ENCODE measurements around the gene DOCK2.
A peak's percentile ranks its signal among the peaks of the same experiment; 100 is the strongest.
"Not testable (repeated sequence)": the region's sequence is repeated elsewhere in the genome, so short reads cannot be mapped to it uniquely, and the experiment has no call there.

The DOCK2 gene

DNA sequence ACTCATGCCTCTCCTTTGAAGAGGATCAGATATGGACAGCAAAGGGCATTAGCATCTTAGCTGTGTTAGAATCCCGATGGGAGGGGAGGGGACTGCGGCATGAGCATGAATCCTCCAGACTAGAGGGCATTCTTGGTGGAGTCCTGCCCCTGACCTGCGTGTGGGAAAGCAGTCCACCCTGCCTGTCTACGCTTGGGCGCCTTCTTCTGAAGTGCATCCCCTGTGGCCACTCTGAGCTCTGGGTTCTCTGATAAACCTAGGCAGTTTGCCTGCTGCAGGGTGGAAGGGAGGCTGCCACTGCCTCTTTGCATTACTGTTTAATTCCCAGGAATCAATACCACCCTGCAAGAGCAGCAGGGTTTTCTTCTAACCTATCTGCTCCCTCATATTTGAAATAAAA, 173.9 kb downstream of the DOCK2 start:
- intact Hi-C loops (cut with micrococcal nuclease): no loop called here

DNA sequence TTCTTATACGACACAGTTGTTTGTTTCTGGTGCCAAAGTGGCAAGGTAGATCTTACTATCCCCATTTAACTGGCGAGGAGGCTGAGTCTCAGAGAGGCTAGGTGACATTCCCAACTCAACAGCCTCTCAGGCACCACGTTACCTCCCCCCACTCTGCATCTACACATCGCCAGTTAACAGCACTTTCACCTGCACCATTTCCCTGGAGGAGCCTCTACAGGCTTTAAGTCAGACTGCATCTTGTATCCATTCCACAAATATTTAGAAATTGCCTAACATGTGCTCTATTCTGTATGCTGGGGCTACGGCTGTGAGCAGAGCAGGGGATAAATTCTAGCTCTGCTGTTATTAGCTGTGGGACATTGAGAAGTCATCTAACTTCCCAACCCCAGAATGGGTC, 174.6 kb downstream of the DOCK2 start:
- Mint-ChIP-seq H3K27ac (no peak overlapping the region), H3K36me3 (ENCODE audit: low read depth) (peaks cover 85% of the 10 kb centered on the region)
- intact Hi-C loops (cut with micrococcal nuclease): no loop called here

More for the DNA sequence above, 173.9 kb downstream of the DOCK2 start:
- Mint-ChIP-seq H3K27me3 (no peaks in the 10 kb centered on the region), H3K4me3 (no peak overlapping the region), H3K4me1 (ENCODE audit: low read depth) (peaks cover 33% of the 10 kb centered on the region), H3K36me3 (ENCODE audit: low read depth) (peaks cover 85% of the 10 kb centered on the region), H3K9me3 (no peaks in the 10 kb centered on the region), H3K27ac (no peak overlapping the region)

GRCh38 chr5:169812786-169813185, 175.7 kb downstream of the DOCK2 start:
- H3K4me3 Mint-ChIP-seq: no peak overlapping the region
- no peaks in the 10 kb centered on the region for H3K9me3 Mint-ChIP-seq
- no peak overlapping the region for H3K27ac Mint-ChIP-seq
- H3K4me1 Mint-ChIP-seq (ENCODE audit: low read depth): peaks cover 33% of the 10 kb centered on the region
- intact Hi-C loops (cut with micrococcal nuclease): no loop called here
- peaks cover 86% of the 10 kb centered on the region for H3K36me3 Mint-ChIP-seq (ENCODE audit: low read depth)
- H3K27me3 Mint-ChIP-seq: no peaks in the 10 kb centered on the region

More for the DNA sequence above, 174.6 kb downstream of the DOCK2 start:
- Mint-ChIP-seq H3K4me3 (no peak overlapping the region), H3K9me3 (no peaks in the 10 kb centered on the region), H3K27me3 (no peaks in the 10 kb centered on the region), H3K4me1 (ENCODE audit: low read depth) (peaks cover 33% of the 10 kb centered on the region)

DNA sequence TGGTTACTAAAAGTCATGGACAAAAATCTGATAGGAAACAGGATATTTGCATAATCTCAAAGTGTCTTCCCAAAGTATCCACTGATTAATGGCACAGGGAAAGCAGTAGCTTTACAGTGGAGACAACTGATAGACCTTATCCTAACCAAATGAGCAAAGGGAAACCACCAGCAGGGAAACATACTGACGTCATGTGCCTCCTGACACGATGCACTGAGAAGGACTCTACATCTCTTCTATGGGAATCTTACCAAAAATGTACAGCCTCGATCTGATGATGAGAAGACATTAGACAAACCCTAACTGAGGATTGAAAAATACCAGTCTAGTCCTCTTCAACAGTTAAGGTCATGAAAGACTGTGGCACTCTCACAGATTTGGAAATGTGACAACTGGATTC, 177.0 kb downstream of the DOCK2 start:
- H3K27ac Mint-ChIP-seq: no peak overlapping the region
- intact Hi-C loops (cut with micrococcal nuclease): no loop called here
- no peaks in the 10 kb centered on the region for H3K27me3 Mint-ChIP-seq
- peaks cover 21% of the 10 kb centered on the region for H3K4me1 Mint-ChIP-seq (ENCODE audit: low read depth)
- H3K4me3 Mint-ChIP-seq: no peak overlapping the region
- peaks cover 94% of the 10 kb centered on the region for H3K36me3 Mint-ChIP-seq (ENCODE audit: low read depth)
- H3K9me3 Mint-ChIP-seq: no peaks in the 10 kb centered on the region

DNA sequence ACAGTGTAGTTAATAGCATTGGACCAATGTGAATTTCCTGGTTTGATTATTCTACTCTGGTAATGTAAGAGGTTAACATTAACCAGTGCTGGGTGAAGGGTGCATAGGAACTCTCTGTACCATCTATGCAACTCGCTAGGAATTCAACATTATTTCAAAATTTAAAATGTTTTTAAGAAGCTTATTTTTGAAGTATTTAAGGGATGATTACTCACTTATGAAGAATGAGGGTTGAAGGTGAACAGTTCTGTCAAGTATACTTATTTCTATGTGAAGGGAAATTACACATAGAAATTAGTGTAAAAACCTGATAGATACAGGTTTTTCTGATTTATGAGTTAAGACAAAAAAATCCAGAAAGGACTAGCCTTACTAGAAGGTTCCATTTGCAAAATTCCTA, 177.4 kb downstream of the DOCK2 start:
- H3K27ac Mint-ChIP-seq: no peak overlapping the region
- intact Hi-C loops (cut with micrococcal nuclease): no loop called here
- peaks cover 16% of the 10 kb centered on the region for H3K4me1 Mint-ChIP-seq (ENCODE audit: low read depth)
- no peak overlapping the region for H3K4me3 Mint-ChIP-seq
- no peaks in the 10 kb centered on the region for H3K27me3 Mint-ChIP-seq
- H3K9me3 Mint-ChIP-seq: no peaks in the 10 kb centered on the region
- H3K36me3 Mint-ChIP-seq (ENCODE audit: low read depth): peaks cover 98% of the 10 kb centered on the region

GRCh38 chr5:169817031-169817430, 180.0 kb downstream of the DOCK2 start:
- H3K9me3 Mint-ChIP-seq: peaks cover 6% of the 10 kb centered on the region
- no peaks in the 10 kb centered on the region for H3K4me1 Mint-ChIP-seq (ENCODE audit: low read depth)
- H3K27me3 Mint-ChIP-seq: no peaks in the 10 kb centered on the region
- no peak overlapping the region for H3K27ac Mint-ChIP-seq
- peaks cover 92% of the 10 kb centered on the region for H3K36me3 Mint-ChIP-seq (ENCODE audit: low read depth)
- H3K4me3 Mint-ChIP-seq: no peak overlapping the region
- intact Hi-C loops (cut with micrococcal nuclease): no loop called here

GRCh38 chr5:169826618-169827017, 189.5 kb downstream of the DOCK2 start:
- peaks cover 56% of the 10 kb centered on the region for H3K36me3 Mint-ChIP-seq (ENCODE audit: low read depth)
- peaks cover 25% of the 10 kb centered on the region for H3K4me1 Mint-ChIP-seq (ENCODE audit: low read depth)
- no peak overlapping the region for H3K27ac Mint-ChIP-seq
- no peaks in the 10 kb centered on the region for H3K27me3 Mint-ChIP-seq
- intact Hi-C loops (cut with micrococcal nuclease): no loop called here
- H3K4me3 Mint-ChIP-seq: no peak overlapping the region
- H3K9me3 Mint-ChIP-seq: no peaks in the 10 kb centered on the region

DNA sequence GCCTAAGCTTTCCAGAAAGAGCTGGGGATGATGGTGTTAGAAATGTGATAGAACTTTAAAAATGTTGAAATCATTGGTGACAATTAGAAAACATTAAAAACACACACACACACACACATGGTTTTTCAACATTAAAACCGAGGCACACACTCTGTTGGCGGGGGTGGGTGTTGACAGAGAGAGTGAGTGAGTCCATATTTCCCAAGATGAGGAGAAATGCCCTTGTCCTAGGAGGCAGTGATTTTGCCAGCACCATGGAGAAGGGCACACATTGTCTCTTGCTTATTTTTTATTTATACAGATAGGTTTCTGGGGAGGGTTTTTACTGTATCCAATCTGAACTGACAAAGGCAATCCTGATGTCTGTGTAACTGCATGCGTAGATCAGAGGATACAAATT, 190.7 kb downstream of the DOCK2 start:
- H3K4me1 Mint-ChIP-seq (ENCODE audit: low read depth): peaks cover 35% of the 10 kb centered on the region
- intact Hi-C loops (cut with micrococcal nuclease): no loop called here

GRCh38 chr5:169828385-169828784, 191.3 kb downstream of the DOCK2 start:
- no peak overlapping the region for H3K4me3 Mint-ChIP-seq
- peaks cover 60% of the 10 kb centered on the region for H3K36me3 Mint-ChIP-seq (ENCODE audit: low read depth)
- H3K27me3 Mint-ChIP-seq: no peaks in the 10 kb centered on the region
- no peak overlapping the region for H3K27ac Mint-ChIP-seq
- no peaks in the 10 kb centered on the region for H3K9me3 Mint-ChIP-seq
- peaks cover 35% of the 10 kb centered on the region for H3K4me1 Mint-ChIP-seq (ENCODE audit: low read depth)
- intact Hi-C loops (cut with micrococcal nuclease): no loop called here

More for the DNA sequence above, 190.7 kb downstream of the DOCK2 start:
- no peak overlapping the region for H3K4me3 Mint-ChIP-seq
- no peak overlapping the region for H3K27ac Mint-ChIP-seq
- no peaks in the 10 kb centered on the region for H3K9me3 Mint-ChIP-seq
- H3K27me3 Mint-ChIP-seq: no peaks in the 10 kb centered on the region
- peaks cover 60% of the 10 kb centered on the region for H3K36me3 Mint-ChIP-seq (ENCODE audit: low read depth)

DNA sequence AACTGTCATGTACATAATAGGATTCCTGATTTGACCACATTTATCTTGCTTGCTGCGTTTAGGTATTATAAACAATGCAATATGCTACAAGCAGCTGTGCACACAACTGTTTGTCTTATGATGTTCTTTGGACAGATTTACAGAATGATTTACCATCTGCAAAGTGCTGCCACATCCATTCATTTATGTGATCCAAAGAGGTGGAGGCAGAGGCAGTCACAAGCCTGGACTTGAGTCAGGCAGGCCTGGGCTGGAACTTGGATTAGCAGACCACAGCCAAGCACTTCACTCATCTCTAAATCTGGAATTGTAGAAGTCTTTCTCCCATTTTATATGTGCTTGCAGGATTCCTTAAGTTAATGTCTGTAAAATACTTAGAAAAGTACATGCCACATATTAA, 194.3 kb downstream of the DOCK2 start:
- intact Hi-C loops (cut with micrococcal nuclease): no loop called here
- H3K4me3 Mint-ChIP-seq: no peak overlapping the region
- H3K36me3 Mint-ChIP-seq (ENCODE audit: low read depth): peaks cover 65% of the 10 kb centered on the region
- peaks cover 30% of the 10 kb centered on the region for H3K4me1 Mint-ChIP-seq (ENCODE audit: low read depth)
- no peak overlapping the region for H3K27ac Mint-ChIP-seq
- no peaks in the 10 kb centered on the region for H3K27me3 Mint-ChIP-seq
- no peaks in the 10 kb centered on the region for H3K9me3 Mint-ChIP-seq

- intact Hi-C loops (cut with micrococcal nuclease): no loop called here
- H3K4me1 Mint-ChIP-seq (ENCODE audit: low read depth): peaks cover 27% of the 10 kb centered on the region
- H3K27ac Mint-ChIP-seq: peak overlapping the region; percentile 32
- H3K36me3 Mint-ChIP-seq (ENCODE audit: low read depth): peaks cover 56% of the 10 kb centered on the region
- no peak overlapping the region for H3K4me3 Mint-ChIP-seq
- H3K27me3 Mint-ChIP-seq: no peaks in the 10 kb centered on the region
- H3K9me3 Mint-ChIP-seq: no peaks in the 10 kb centered on the region
Observed at GRCh38 chr5:169832304-169832703, 195.2 kb downstream of the DOCK2 start.

GRCh38 chr5:169832845-169833244, 195.8 kb downstream of the DOCK2 start:
- no peaks in the 10 kb centered on the region for H3K9me3 Mint-ChIP-seq
- H3K27me3 Mint-ChIP-seq: no peaks in the 10 kb centered on the region
- H3K4me3 Mint-ChIP-seq: no peak overlapping the region
- intact Hi-C loops (cut with micrococcal nuclease): no loop called here
- peaks cover 26% of the 10 kb centered on the region for H3K4me1 Mint-ChIP-seq (ENCODE audit: low read depth)
- peaks cover 56% of the 10 kb centered on the region for H3K36me3 Mint-ChIP-seq (ENCODE audit: low read depth)
- H3K27ac Mint-ChIP-seq: no peak overlapping the region

- H3K27me3 Mint-ChIP-seq; H3K27ac Mint-ChIP-seq; H3K4me3 Mint-ChIP-seq; H3K9me3 Mint-ChIP-seq; intact Hi-C loops (cut with micrococcal nuclease): not testable (repeated sequence)
- Mint-ChIP-seq H3K4me1 (ENCODE audit: low read depth) (peaks cover 16% of the 10 kb centered on the region), H3K36me3 (ENCODE audit: low read depth) (peaks cover 59% of the 10 kb centered on the region)
Observed at GRCh38 chr5:169833681-169834292, 196.7 kb downstream of the DOCK2 start.

DNA sequence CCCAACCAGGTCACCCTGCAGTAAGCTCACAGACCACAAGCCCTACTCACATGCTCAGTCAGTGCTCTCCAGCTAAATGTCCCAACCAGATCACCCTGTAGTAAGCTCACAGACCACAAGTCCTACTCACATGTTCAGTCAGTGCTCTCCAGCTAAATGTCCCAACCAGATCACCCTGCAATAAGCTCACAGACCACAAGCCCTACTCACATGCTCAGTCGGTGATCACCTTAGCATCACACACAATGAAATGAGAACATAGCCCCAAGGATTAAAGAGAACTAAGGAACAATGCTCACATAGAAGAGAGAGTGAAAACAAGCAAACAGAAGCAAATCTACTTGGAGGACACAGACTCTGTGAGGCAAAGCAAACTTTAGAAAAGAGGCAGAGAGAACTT, 197.5 kb downstream of the DOCK2 start:
- H3K9me3 Mint-ChIP-seq; H3K4me3 Mint-ChIP-seq; H3K27ac Mint-ChIP-seq; intact Hi-C loops (cut with micrococcal nuclease); H3K27me3 Mint-ChIP-seq: not testable (repeated sequence)
- H3K4me1 Mint-ChIP-seq (ENCODE audit: low read depth): peaks cover 13% of the 10 kb centered on the region
- peaks cover 66% of the 10 kb centered on the region for H3K36me3 Mint-ChIP-seq (ENCODE audit: low read depth)

GRCh38 chr5:169836835-169837536, 199.9 kb downstream of the DOCK2 start:
- Mint-ChIP-seq H3K27me3 (no peaks in the 10 kb centered on the region), H3K4me3 (no peak overlapping the region), H3K4me1 (ENCODE audit: low read depth) (peaks cover 6% of the 10 kb centered on the region), H3K9me3 (no peaks in the 10 kb centered on the region), H3K36me3 (ENCODE audit: low read depth) (peaks cover 79% of the 10 kb centered on the region), H3K27ac (no peak overlapping the region)
- intact Hi-C loops (cut with micrococcal nuclease): no loop called here

Measured in dendritic cell treated with granulocyte-macrophage colony-stimulating factor and Interleukin-4, amounts not matched to agents 40 ng/mL and 50 ng/mL, for 4 days (primary cell).